Hepatocyte (in vitro differentiated cells): Measurements from ENCODE around the gene EGF.

Experiments used
- EZH2 ChIP-seq: fragments of 200-600 bp; sonication (generic); IDR thresholded peaks from 2 replicates; pipeline ENCODE4 v1.6.1; 2016; ENCODE audit warnings: antibody characterized with exemption, mild to moderate bottlenecking, borderline replicate concordance
- EZH2phosphoT487 ChIP-seq: fragments of 200-600 bp; sonication (generic); IDR thresholded peaks from one replicate; pipeline ENCODE4 v1.6.1; 2018; ENCODE audit warnings: antibody characterized with exemption, mild to moderate bottlenecking, low read depth, moderate library complexity; ENCODE audit not compliant: unreplicated experiment, severe bottlenecking
- TF ChIP-seq, protein P1 (sequence below): fragments of 200-600 bp; sonication (generic); IDR thresholded peaks from 2 replicates; pipeline ENCODE4 v1.5.1; 2016; ENCODE audit warnings: antibody characterized with exemption, mild to moderate bottlenecking; ENCODE audit not compliant: poor library complexity

DNA sequence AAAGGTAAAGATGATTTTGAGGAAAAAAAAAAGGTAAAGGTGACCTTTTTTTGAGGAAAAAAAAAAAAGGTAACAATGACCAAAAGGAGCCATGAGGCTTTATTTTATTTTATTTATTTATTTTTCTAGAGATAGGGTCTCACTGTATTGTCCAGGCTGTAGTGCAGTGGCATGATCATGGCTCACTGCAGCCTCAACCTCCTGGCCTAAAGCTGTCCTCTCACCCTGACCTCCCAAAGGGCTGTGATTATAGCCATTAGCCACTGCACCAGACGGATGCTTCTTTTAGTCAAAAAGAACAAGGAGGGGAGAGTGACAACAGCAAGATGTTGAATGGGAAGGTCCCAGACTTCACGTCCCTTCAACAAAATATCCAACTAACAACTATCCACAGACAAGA is 34.3 kb upstream of the EGF start:
- TF ChIP-seq, protein P1, sequence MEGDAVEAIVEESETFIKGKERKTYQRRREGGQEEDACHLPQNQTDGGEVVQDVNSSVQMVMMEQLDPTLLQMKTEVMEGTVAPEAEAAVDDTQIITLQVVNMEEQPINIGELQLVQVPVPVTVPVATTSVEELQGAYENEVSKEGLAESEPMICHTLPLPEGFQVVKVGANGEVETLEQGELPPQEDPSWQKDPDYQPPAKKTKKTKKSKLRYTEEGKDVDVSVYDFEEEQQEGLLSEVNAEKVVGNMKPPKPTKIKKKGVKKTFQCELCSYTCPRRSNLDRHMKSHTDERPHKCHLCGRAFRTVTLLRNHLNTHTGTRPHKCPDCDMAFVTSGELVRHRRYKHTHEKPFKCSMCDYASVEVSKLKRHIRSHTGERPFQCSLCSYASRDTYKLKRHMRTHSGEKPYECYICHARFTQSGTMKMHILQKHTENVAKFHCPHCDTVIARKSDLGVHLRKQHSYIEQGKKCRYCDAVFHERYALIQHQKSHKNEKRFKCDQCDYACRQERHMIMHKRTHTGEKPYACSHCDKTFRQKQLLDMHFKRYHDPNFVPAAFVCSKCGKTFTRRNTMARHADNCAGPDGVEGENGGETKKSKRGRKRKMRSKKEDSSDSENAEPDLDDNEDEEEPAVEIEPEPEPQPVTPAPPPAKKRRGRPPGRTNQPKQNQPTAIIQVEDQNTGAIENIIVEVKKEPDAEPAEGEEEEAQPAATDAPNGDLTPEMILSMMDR, result no peak
- no peak for TF ChIP-seq EZH2phosphoT487
- no peak for TF ChIP-seq EZH2
